AG09319 (cell line): ENCODE results near the gene GRID1.

Source experiments
- DNase-seq: peaks from one replicate; pipeline ENCODE4 v3.0.0-alpha.2; 2010; ENCODE audit warnings: low read depth; ENCODE audit errors: extremely low read depth
- CTCF ChIP-seq: IDR thresholded peaks from 2 replicates; pipeline ENCODE4 v1.5.1; 2011; ENCODE audit warnings: low read depth, mild to moderate bottlenecking, inconsistent platforms, low read length, moderate library complexity

The GRID1 gene

GRCh38 chr10:86169066-86169465, 197.5 kb downstream of the GRID1 start:
- no peak for DNase-seq
- no peak for TF ChIP-seq CTCF

GRCh38 chr10:86168256-86168655, 198.3 kb downstream of the GRID1 start:
- no peak for TF ChIP-seq CTCF
- no peak for DNase-seq

GRCh38 chr10:86167762-86168128, 198.8 kb downstream of the GRID1 start:
- no peak for DNase-seq
- TF ChIP-seq CTCF, result no peak

GRCh38 chr10:86167121-86167761, 199.4 kb downstream of the GRID1 start:
- DNase-seq, result no peak
- TF ChIP-seq CTCF, result no peak

DNA sequence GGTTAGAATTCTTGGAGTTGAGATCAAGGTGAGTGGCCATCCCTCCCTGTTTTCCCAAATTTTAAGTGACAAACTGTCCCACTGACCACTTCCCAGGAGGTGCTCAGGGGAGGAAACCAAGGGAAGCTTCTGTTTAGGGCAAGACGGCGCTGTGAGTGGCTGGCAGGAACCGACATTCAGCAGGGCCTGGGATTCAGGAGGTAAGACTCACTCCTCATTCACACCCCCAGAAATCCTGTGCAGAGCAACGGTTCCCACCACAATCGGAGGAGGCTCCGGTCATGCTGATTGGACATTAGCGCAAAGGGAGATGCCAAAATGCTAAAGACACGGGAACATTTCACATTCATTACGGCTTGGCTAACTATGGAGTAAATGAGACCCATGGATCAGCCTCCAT, 200.9 kb downstream of the GRID1 start:
- no peak for TF ChIP-seq CTCF
- DNase-seq, result no peak

- no peak for TF ChIP-seq CTCF
- DNase-seq, result no peak
These were observed 201.5 kb downstream of the GRID1 start for GRCh38 chr10:86164960-86165630.

DNA sequence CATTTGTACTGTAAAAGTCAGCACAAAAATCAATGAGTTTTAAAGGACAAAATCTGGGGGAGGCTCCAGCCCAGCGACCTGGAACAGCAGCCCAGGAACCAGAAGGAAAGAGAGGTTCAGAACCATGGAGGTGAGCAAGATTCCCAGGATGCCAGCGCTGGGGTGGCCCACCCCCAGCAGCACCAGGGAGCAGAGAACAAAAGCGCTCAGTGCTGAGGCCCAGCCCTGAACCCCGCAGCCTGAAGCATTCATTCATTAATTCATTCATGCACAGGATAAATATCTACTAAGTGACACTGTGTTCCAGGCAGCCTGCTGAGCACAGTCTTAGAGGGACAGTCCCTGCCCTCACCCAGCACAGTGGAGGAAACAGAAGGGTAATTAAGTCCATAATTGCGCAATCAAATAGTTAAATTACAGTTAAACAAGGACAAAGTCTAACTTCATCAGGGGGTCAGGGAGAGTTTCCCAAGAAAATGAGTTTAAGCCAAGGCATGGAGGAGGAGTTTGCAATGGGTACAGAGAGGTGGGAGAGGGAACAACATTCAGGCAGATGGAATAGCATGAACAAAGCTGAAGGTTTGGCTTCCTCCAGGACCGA, 202.3 kb downstream of the GRID1 start:
- TF ChIP-seq CTCF, result no peak
- DNase-seq, result no peak
